NCI-H146 treated with DMSO at 0.1 percent for 48 hours (cell line): ENCODE data around the gene TOP1.

Source experiments
- DNase-seq: peaks from one replicate; lab custom pipeline; 2025; ENCODE audit not compliant: unreplicated experiment; lab: John Stamatoyannopoulos, UW

TOP1 gene

GRCh38 chr20:41166201-41167117 lies 137.8 kb downstream of the TOP1 start:
- DNase-seq: no peak

- no peak for DNase-seq
Measured at GRCh38 chr20:41167118-41167470, 138.5 kb downstream of the TOP1 start.

- DNase-seq: no peak
Measured at GRCh38 chr20:41167481-41168253, 139.0 kb downstream of the TOP1 start.

- DNase-seq: no peak
Measured at GRCh38 chr20:41168281-41169161, 139.9 kb downstream of the TOP1 start.

GRCh38 chr20:41169162-41169690 lies 140.6 kb downstream of the TOP1 start:
- DNase-seq: no peak

GRCh38 chr20:41169791-41170351 lies 141.2 kb downstream of the TOP1 start:
- DNase-seq: no peak

GRCh38 chr20:41170386-41171105 lies 141.9 kb downstream of the TOP1 start:
- no peak for DNase-seq

GRCh38 chr20:41171736-41172295 lies 143.2 kb downstream of the TOP1 start:
- DNase-seq: no peak

GRCh38 chr20:41172296-41173140 lies 143.9 kb downstream of the TOP1 start:
- DNase-seq: no peak

- DNase-seq: peak; percentile 52
Measured at GRCh38 chr20:41173161-41173721, 144.6 kb downstream of the TOP1 start.

GRCh38 chr20:41173791-41174341 lies 145.2 kb downstream of the TOP1 start:
- DNase-seq: no peak
